Nephron (organoid): ENCODE results near the gene FBXL7.

Experiments
- H3K27ac Mint-ChIP-seq, 3 experiments: 2 replicates each; pipeline ENCODE4 v1.8.0; 2020; ENCODE audit warnings: mixed read lengths in 3 of 3, mild to moderate bottlenecking in 2 of 3, moderate library complexity in 1 of 3
- H3K27me3 Mint-ChIP-seq: 2 replicates; pipeline ENCODE4 v1.8.0; 2021; ENCODE audit warnings: low read depth, mild to moderate bottlenecking, moderate library complexity, mixed read lengths
- H3K36me3 Mint-ChIP-seq: 2 replicates; pipeline ENCODE4 v1.8.0; 2020; ENCODE audit warnings: low read depth, mixed read lengths
- H3K4me1 Mint-ChIP-seq: 2 replicates; pipeline ENCODE4 v1.8.0; 2020; ENCODE audit warnings: mixed read lengths
- H3K4me3 Mint-ChIP-seq, 3 experiments: 2 replicates each; pipeline ENCODE4 v1.8.0; 2020; ENCODE audit warnings: mild to moderate bottlenecking in 3 of 3, mixed read lengths in 3 of 3, moderate library complexity in 2 of 3
- H3K9me3 Mint-ChIP-seq: 2 replicates; pipeline ENCODE4 v1.8.0; 2020; ENCODE audit warnings: mixed read lengths
- CTCF ChIP-seq, 3 experiments: fragments of 200-600 bp; sonication (generic); IDR thresholded peaks; one replicate each; pipeline ENCODE4 v1.5.0; 2021; ENCODE audit warnings: antibody characterized with exemption in 3 of 3; ENCODE audit not compliant: unreplicated experiment in 3 of 3

Gene FBXL7

DNA sequence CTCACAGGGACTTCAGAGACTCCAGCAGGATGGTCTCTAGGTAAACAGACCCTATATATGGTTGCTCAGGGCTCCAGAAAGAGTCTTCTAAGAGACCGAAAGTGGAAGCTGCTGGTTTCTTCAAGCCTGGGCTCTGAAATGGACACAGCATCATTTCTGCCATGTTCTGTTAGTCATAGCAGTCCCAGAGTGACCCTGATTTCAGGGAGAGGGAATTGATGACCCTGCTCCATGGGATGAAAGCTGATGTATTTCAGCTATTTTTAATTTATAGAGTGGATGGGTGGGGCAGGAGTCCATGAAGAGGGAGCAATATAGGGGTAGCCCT is 135.3 kb downstream of the FBXL7 start:
- Mint-ChIP-seq H3K4me1 (peaks cover 28% of the 10 kb centered on the region), H3K27me3 (no peaks in the 10 kb centered on the region), H3K9me3 (peaks cover 2% of the 10 kb centered on the region), H3K27ac (no peak overlapping the region), H3K36me3 (peaks cover 20% of the 10 kb centered on the region), H3K4me3 (no peak overlapping the region)
- TF ChIP-seq CTCF (IDR thresholded peaks at IDR 0.05; ENCODE audit: unreplicated experiment in 3 of 3), result no peak

DNA sequence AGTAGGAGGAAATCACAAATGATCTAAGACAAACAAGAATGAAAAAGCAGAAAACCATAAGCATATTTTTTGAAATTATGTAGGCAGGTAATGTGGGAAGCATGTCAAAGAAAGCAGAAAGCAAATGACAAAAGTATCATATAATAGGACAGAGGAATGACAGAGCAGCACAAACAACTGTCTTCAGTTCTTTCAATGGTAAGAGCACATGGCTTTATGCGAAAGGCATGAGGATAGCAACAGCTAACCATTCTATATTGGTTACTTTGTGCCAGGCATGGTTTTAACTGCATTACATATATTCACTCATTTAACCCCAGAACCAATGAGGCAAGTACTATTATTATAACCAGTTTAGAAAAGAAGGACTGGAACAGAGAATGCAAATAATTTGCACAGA is 137.4 kb downstream of the FBXL7 start:
- peaks cover 2% of the 10 kb centered on the region for H3K9me3 Mint-ChIP-seq
- H3K4me3 Mint-ChIP-seq, result no peak overlapping the region
- no peaks in the 10 kb centered on the region for H3K27me3 Mint-ChIP-seq
- H3K36me3 Mint-ChIP-seq, result peaks cover 28% of the 10 kb centered on the region
- peaks cover 30% of the 10 kb centered on the region for H3K4me1 Mint-ChIP-seq
- no peak for TF ChIP-seq CTCF (IDR thresholded peaks at IDR 0.05; ENCODE audit: unreplicated experiment in 3 of 3)
- no peak overlapping the region for H3K27ac Mint-ChIP-seq

DNA sequence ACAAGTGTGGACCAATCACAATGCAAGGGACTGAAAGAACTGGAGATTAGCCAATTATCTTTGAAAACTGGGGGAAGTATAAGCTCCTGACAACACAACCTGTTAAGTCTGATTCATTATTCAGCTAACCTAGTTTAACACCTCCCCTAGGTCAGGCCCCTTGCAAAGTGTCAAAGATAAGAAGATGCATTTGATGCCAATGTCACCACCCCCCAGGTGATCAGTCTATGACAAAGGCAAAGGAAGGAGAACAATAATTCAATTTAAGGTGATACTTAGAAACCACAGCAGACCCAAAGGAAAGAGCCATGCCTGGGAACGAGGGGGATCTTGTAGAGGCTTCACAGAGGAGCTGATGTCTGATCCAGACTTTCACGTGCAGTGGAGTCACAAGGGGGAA is 137.9 kb downstream of the FBXL7 start:
- Mint-ChIP-seq H3K9me3 (peaks cover 2% of the 10 kb centered on the region), H3K27ac (no peak overlapping the region), H3K27me3 (no peaks in the 10 kb centered on the region), H3K36me3 (peaks cover 28% of the 10 kb centered on the region), H3K4me1 (peaks cover 34% of the 10 kb centered on the region), H3K4me3 (no peak overlapping the region)
- TF ChIP-seq CTCF (IDR thresholded peaks at IDR 0.05; ENCODE audit: unreplicated experiment in 3 of 3), result no peak

DNA sequence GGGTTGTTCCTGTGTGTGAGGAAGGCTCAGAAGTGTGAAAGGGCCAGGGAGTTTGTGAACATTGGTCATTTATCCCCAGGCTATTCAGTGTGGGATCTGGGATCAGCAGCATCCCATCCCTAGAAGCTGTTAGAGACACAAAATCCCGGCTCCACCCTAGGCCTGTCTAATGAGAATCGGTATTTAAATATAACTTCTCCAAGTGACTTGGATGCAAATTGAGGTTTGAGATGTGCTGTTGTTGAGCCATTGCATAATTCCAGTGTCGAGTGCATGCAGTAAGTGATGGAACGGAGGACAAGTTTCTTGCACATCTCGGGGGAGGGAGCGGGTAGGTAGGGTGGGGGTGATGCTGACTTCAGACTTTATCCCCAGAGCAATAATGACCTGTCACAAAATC is 138.3 kb downstream of the FBXL7 start:
- Mint-ChIP-seq H3K4me1 (peaks cover 38% of the 10 kb centered on the region), H3K4me3 (no peak overlapping the region), H3K27me3 (no peaks in the 10 kb centered on the region), H3K27ac (no peak overlapping the region), H3K9me3 (peaks cover 2% of the 10 kb centered on the region), H3K36me3 (peaks cover 28% of the 10 kb centered on the region)
- no peak for TF ChIP-seq CTCF (IDR thresholded peaks at IDR 0.05; ENCODE audit: unreplicated experiment in 3 of 3)

- peaks cover 2% of the 10 kb centered on the region for H3K9me3 Mint-ChIP-seq
- H3K4me3 Mint-ChIP-seq, result no peak overlapping the region
- peaks cover 45% of the 10 kb centered on the region for H3K4me1 Mint-ChIP-seq
- H3K27me3 Mint-ChIP-seq, result no peaks in the 10 kb centered on the region
- no peak overlapping the region for H3K27ac Mint-ChIP-seq
- peaks cover 28% of the 10 kb centered on the region for H3K36me3 Mint-ChIP-seq
- no peak for TF ChIP-seq CTCF (IDR thresholded peaks at IDR 0.05; ENCODE audit: unreplicated experiment in 3 of 3)
Observed at GRCh38 chr5:15639288-15639687, 139.3 kb downstream of the FBXL7 start.

DNA sequence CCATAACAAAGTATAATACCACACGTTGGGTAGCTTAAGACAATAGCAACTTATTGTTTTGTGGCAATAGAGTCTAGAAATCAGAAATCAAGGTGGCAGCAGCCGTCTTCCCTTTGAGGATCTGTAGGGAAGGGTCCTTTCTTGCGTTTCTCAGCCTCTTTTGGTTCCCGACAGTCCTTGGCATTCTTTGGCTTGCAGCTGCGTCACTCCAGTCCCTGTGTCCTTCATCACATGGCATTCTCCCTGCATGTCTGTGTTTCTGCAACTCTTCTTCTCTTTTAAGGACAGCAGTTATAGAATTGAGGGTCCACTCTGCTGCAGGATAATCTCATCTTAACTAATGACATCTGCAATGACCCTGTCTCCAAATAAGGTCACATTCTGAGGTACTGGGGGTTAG is 140.1 kb downstream of the FBXL7 start:
- H3K27ac Mint-ChIP-seq, result no peak overlapping the region
- H3K36me3 Mint-ChIP-seq, result peaks cover 28% of the 10 kb centered on the region
- H3K4me3 Mint-ChIP-seq, result no peak overlapping the region
- no peaks in the 10 kb centered on the region for H3K27me3 Mint-ChIP-seq
- peaks cover 47% of the 10 kb centered on the region for H3K4me1 Mint-ChIP-seq
- peaks cover 2% of the 10 kb centered on the region for H3K9me3 Mint-ChIP-seq
- TF ChIP-seq CTCF (IDR thresholded peaks at IDR 0.05; ENCODE audit: unreplicated experiment in 3 of 3), result no peak
